GM21528 (cell line): ENCODE results near the gene ID1.
"Not testable (repeated sequence)": the region's sequence is repeated elsewhere in the genome, so short reads cannot be mapped to it uniquely, and the experiment has no call there.

Experiments used
- ATAC-seq: cut with Tn5 transposase; IDR thresholded peaks from one replicate; pipeline ENCODE4 v1.9.1; 2021; ENCODE audit warnings: mild to moderate bottlenecking, moderate library complexity; ENCODE audit not compliant: unreplicated experiment, low FRiP score

The ID1 gene

GRCh38 chr20:31572701-31573554 lies 32.2 kb upstream of the ID1 start:
- peak; percentile 82 for ATAC-seq

GRCh38 chr20:31573555-31574321 lies 31.4 kb upstream of the ID1 start:
- peak; percentile 9 for ATAC-seq

- not testable (repeated sequence) for ATAC-seq
These were observed 30.1 kb upstream of the ID1 start for GRCh38 chr20:31574986-31575385.

- ATAC-seq = no peak
These were observed 28.3 kb upstream of the ID1 start for GRCh38 chr20:31576751-31577150.

GRCh38 chr20:31577194-31577593 lies 27.9 kb upstream of the ID1 start:
- ATAC-seq = no peak

GRCh38 chr20:31578448-31579138 lies 26.5 kb upstream of the ID1 start:
- ATAC-seq = no peak

- no peak for ATAC-seq
These were observed 25.8 kb upstream of the ID1 start for GRCh38 chr20:31579245-31579644.

- ATAC-seq = not testable (repeated sequence)
These were observed 25.0 kb upstream of the ID1 start for GRCh38 chr20:31579941-31580651.

- ATAC-seq = no peak
These were observed 24.4 kb upstream of the ID1 start for GRCh38 chr20:31580706-31581105.

- ATAC-seq = no peak
These were observed 23.7 kb upstream of the ID1 start for GRCh38 chr20:31581391-31581790.

GRCh38 chr20:31587545-31588389 lies 17.3 kb upstream of the ID1 start:
- ATAC-seq = no peak

GRCh38 chr20:31590717-31591225 lies 14.3 kb upstream of the ID1 start:
- no peak for ATAC-seq

- ATAC-seq = no peak
These were observed 11.7 kb upstream of the ID1 start for GRCh38 chr20:31593221-31594001.

- ATAC-seq = no peak
These were observed 11.0 kb upstream of the ID1 start for GRCh38 chr20:31594002-31594557.

GRCh38 chr20:31594558-31595379 lies 10.3 kb upstream of the ID1 start:
- ATAC-seq = no peak

GRCh38 chr20:31595380-31595653 lies 9.8 kb upstream of the ID1 start:
- no peak for ATAC-seq

GRCh38 chr20:31595654-31596411 lies 9.3 kb upstream of the ID1 start:
- no peak for ATAC-seq
